ENCODE results near the gene FTL.

- no peak for TF ChIP-seq POLR2A (IDR thresholded peaks at IDR 0.05)
- no peak for TF ChIP-seq CTCF (IDR thresholded peaks at IDR 0.05)
These were observed 39.8 kb upstream of the FTL start for GRCh38 chr19:48925240-48925843.
